NCI-H510A (cell line): ENCODE measurements around the gene C5orf63.
"Not testable (repeated sequence)": the region's sequence is repeated elsewhere in the genome, so short reads cannot be mapped to it uniquely, and the experiment has no call there.

Source experiments
- DNase-seq: peaks from one replicate; lab custom pipeline; 2025; lab: John Stamatoyannopoulos, UW

The C5orf63 gene

GRCh38 chr5:127074466-127074865, 1.2 kb upstream of the C5orf63 start:
- DNase-seq = no peak

GRCh38 chr5:127070243-127070642, 3.1 kb downstream of the C5orf63 start:
- DNase-seq = no peak

DNA sequence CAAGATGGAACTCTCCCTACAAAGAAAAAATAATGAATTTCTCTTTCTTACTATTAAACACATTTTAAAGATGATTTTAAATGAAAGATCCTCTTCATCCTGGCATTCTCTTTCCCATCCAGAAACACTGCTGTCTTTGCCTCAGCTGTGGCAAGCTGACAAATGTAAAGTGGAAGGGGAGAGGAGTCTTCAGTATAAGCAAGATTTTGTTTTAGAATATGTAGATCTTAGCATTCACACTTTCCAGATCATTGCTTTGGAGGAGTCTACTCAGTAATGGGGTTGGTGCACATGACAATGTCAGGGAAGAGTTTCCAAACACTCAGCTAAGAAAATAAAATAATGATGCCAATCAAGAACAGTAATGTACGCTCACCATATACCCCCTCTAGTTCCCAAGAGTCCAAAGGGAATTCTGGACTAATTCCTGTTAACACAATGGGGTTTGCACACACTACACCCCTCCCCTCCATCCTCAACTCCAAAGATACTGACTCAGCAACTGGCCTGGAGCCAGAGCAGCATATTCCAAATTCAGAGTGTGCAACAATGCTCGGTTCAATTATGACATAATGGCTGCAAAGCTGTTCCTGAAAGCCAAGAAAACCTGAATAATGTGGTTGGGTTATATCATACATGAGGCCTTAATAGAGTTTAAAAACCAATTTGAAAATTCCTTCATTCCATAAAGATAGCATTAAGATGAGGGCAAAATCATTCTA, 4.6 kb downstream of the C5orf63 start:
- no peak for DNase-seq

DNA sequence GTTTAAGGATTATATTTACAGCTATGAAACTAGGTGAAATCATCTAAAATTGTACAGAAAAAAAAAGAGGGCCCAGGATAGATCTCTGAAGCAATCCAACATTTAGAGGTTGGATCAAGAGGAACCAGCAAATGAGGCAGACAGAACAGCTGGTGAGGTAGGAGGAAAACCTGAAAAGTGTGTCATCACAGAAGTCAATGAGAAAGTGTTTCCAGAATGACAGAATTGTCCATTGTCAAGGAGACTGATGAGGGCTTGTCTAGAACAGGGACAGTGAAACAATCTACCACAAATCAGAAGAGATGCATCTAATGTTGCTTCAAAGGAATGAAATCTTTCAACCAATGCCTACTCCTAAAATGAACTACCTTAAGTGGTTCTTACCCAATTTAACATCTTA, 6.6 kb downstream of the C5orf63 start:
- DNase-seq = no peak

- no peak for DNase-seq
Measured at GRCh38 chr5:127064253-127064840, 9.0 kb downstream of the C5orf63 start.

DNA sequence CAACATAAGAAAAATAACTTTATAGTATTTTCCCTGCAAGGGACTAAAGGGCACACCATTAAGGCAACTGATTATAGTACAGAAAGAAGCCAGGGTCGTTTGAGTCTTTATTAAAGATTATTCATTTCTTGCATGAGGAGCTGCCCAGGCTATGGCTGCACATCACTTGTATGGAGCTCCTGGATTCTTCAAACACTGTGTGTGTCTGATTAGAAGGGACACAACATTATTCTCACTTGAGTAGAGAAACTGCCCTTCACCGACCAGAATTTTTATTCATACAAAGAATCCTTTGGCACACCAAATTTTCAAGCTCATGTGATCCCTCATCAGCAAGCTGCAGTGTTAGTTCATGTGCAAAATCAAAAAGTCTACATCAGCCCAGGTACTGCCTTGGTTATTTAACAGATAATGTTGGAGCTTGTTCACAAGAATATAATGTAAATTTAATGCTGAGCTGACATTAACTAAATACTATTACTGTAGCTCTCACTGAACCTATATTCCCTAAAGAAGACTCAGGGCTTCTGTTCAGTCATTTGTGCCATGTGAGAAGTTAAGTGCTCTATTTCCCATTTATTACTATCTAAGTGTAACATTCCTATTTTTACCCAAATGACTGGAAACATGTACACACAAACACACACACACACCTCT, 9.9 kb downstream of the C5orf63 start:
- DNase-seq = no peak

DNA sequence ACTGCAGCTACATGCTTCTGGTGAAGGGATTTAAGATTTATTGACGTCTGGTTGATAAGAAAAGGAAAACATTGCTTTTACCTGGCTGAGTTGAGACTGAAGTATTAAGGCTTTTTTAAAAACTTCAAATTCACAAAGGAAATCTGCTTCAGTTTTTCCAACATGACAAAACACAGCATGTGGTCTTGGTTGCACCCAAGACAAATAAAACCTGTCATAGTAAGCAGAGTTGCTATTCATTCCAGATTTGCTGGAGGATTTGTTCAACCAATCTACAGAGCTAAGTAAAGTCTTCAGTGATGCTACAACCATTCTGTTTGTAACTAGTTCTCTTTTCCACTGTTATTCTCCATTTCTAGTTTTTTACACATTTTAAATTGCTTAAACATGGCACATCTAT, 11.3 kb downstream of the C5orf63 start:
- no peak for DNase-seq

DNA sequence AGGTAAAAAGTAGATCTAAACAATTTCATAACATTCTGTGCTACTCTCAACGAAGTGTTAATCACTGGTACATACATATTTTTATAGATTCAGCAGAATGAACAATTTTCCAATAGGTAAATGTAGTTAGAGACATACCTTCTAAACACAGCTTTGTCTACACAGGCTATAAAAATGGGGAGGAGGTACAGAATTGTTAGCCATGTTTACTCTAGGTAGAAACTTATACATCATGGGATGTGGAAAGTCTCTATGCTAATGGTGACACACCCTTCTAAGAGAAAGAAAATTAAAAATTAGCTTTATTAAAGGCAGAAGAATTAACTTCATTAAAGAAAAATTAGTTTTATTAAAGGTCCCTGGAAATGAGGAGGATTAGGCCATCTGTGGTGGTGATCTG, 11.8 kb downstream of the C5orf63 start:
- DNase-seq = no peak

GRCh38 chr5:127060470-127060985, 12.8 kb downstream of the C5orf63 start:
- DNase-seq = no peak

GRCh38 chr5:127056896-127057295, 16.4 kb downstream of the C5orf63 start:
- no peak for DNase-seq

GRCh38 chr5:127055880-127056653, 17.2 kb downstream of the C5orf63 start:
- DNase-seq = no peak

- DNase-seq = not testable (repeated sequence)
Measured at GRCh38 chr5:127053551-127053950, 19.8 kb downstream of the C5orf63 start.

DNA sequence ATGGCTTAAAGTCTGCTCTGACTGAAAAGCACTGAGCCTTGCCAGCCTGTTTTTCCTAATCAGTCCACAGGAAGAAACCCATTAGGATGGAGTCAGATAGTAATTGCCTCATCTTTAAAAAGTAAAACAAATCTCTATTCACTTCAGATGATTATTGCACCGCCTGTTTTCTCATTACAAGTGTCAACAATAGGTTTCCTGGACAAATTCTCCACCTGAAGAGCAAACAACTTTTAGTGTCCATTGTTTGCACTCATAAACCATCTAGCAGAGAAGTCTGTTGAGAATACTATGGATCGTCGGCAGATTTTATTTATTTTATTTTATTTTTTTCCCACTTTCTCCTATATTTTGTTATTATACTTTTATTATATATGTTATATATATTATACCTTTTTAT, 20.3 kb downstream of the C5orf63 start:
- DNase-seq = no peak

DNA sequence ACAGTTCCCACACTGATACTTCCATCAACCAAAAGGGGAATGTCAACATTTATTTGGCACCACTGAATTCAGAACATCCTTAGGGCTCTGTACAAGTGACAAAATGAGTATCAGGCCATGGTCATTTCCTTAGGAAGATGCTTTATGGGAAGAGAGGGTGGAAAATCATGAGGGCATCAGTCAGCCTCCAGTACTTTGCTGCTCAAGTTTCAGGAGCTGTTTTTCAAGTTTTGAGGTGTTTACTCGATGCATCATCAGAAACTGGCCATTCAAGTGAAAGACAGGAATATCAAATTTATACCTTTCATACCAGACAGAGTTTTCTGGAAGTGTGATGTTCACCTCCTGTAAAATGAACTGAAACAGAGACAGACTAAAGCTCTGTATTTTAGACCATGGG, 21.7 kb downstream of the C5orf63 start:
- no peak for DNase-seq

- DNase-seq = no peak
Measured at GRCh38 chr5:127046343-127047072, 26.8 kb downstream of the C5orf63 start.

GRCh38 chr5:127042593-127042992, 30.7 kb downstream of the C5orf63 start:
- no peak for DNase-seq

DNA sequence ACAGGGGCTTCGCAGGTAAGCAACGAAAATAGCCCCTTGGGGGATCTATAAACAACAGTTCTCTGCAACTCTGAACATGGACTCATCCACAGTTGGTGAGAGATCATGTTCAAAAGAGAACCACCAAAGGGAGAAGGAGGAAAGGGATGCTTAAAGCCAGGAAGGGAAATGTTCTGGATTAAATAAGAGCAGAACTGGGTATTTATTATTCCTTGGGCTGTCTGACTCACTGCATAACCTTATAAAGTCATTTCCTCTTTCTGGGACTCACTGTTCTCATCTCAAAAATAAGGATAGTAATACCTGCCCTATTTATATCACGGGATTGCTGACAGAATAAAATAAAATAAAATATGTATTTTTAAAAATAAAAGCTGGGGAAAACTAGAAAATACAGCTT, 31.7 kb downstream of the C5orf63 start:
- no peak for DNase-seq

GRCh38 chr5:127040796-127041520, 32.3 kb downstream of the C5orf63 start:
- DNase-seq = no peak

DNA sequence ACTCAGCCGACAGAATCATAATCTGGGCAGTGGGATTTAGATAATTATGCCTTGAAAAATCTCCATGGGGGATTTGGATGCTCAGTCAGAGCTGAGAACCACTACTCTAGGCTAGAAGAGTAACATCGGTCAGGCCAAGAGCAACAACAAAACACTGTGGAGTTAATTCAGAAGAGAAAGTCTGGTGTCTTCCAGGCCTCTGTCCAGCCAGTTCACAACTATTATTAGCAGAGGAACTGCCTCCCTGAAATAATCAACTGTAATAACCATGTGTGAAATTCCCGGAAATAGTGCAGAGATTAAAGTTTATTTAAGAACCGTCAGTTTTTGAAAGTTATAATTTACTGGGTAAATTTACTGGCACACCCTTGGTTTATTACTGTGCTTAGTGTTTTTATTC, 34.8 kb downstream of the C5orf63 start:
- DNase-seq = no peak

DNA sequence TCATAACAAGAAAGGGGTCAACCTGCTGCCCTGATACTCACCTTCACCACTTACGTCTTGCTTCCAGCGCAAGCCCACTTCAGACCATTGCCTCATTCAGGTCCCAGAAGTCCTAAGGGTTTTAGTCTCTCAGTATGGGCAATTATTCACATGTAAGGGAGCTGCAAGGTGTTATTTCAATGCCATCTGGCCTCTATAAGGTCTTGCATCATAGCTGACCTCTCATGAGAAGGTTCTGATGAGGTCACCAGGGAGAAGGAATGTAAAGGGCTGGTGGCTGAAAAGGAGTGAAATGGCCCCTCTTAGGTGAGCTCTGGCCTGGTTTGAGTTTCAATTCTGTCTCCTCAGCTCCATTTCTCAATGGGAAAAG, 41.5 kb downstream of the C5orf63 start:
- no peak for DNase-seq
